Inflammatory macrophage treated with lipopolysaccharide for 1 hour (primary cell): ENCODE measurements around the gene KEL.
A peak's percentile ranks its signal among the peaks of the same experiment; 100 is the strongest.
"Not testable (repeated sequence)": the region's sequence is repeated elsewhere in the genome, so short reads cannot be mapped to it uniquely, and the experiment has no call there.

Experiments
- DNase-seq, 2 donors: peaks; one replicate each; pipeline ENCODE4 v3.0.0-alpha.2; 2020 to 2022

KEL gene

GRCh38 chr7:142961973-142962926 lies at the start of gene KEL:
KEL (minus strand) TSS chr7:142962363; CDS start chr7:142962206, 157 bp downstream.
- DNase-seq: peak; percentile 54 to 55

GRCh38 chr7:143008007-143008901 lies 46.1 kb upstream of the KEL start:
- DNase-seq: peak; percentile 55 to 97

GRCh38 chr7:143005632-143006260 lies 43.6 kb upstream of the KEL start:
- DNase-seq: no peak

DNA sequence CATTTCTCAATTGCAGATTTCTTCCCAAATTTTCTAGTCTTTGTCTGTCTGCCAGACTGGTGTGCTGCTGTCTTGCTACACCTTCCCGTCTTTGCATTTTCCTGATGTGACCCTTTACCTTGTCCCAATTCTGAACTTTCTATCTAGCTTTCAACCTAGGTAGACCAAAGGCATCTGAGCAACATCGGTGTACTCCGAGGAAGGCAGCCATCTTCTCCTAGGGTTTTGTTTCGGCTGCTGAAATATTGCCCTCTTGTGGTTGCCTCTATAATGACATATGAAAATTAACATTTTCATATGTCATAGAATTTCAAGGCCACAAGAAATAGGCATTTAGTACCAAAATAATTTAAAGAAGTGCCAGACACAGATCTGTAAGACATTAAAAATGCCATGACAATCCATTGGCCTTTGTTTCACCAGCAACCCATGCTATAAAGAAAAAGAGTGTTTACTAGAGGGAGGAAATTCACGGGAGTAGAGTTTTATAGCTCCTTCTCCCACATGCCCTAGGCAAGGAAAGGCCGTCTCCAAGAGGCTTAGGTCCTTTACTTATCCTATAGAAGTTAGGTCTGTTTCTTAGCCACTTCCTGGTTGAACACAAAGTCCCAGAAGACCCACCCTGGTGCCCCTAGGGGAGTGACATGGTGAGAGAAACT lies 41.4 kb upstream of the KEL start:
- peak; percentile 48 to 85 for DNase-seq

- no peak for DNase-seq
Measured at GRCh38 chr7:143002898-143003297, 40.7 kb upstream of the KEL start.

GRCh38 chr7:143002106-143002505 lies 39.9 kb upstream of the KEL start:
- peak; percentile 25 to 26 for DNase-seq

- DNase-seq: no peak
Measured at GRCh38 chr7:143000648-143001047, 38.5 kb upstream of the KEL start.

DNA sequence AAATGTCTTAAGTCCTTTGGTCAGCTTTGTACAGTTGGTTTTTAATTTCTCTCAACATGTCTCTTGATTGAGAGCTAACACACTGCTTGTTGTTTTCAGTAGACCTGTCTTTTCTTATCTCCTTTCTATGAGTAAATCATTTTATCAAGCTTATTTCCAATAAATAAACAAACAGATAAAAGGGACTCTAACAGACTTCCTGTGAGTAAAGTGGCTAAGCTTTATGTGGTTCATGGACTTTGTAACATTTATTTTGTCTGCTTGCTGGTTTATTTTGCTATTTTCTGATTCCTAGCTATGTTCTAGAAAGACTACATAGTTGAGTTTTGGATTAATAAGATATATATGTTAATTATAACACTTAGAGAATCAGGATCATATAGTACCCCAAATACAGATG lies 37.6 kb upstream of the KEL start:
- no peak for DNase-seq

DNA sequence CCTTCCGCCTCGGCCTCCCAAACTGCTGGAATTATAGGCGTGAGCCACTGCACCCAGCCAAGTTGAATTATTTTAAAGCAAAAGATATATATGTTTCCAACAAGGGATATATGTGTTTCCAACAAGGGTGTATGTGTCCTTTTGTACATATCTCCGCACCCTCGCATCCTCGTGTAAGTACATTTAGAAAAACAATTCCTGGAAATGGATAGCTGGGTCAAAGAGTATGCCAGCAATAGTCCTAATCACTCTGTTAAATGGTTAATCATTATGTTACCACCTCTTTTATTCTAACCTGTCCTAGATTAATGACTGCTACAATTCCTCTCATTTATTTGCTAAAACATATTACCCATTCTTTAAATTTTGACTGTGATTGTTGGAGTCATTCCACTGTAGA lies 36.8 kb upstream of the KEL start:
- DNase-seq: no peak

DNA sequence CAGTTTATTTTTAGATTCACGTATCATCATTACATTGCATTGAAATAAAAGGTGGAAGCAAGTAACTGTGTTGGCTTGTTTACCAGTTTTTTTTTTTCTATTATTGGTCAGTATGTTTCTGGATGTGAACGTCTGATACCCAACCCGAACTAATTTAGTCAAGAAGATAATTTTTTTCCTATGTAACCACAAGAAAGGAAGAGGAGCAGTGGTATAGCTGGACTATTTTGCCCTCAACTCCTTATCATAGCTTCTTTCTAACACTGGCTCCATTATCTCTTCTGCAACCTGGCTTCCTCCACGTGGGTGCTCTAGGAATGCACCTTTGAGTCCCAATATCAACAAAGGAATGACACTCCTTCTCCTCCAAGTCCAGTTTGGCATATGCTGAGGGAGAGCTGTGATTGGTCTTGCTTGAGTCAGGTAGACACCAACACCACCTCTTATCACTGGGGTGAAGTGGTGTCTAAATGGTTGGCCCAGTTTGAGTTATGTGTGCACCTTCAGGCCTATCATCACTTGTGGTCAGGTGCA lies 35.4 kb upstream of the KEL start:
- DNase-seq: no peak

DNA sequence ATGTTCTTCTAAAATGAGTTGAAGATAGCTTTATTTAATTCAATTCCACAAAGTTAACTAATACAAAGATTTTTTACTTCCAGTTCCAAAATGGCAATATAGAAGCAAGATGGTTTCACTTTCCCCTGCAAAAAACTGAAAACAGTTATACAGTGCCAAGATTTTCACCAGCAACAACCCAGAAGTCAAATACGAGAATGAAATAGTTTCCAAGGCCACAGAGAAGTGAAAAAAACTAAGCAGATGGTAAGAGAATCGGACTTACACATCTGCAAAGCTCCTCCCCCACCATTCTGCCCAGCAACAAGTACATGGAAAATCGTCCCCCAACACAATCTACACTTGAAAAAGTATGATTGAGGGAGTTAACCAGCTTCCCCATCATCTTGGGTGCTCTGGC lies 30.3 kb upstream of the KEL start:
- DNase-seq: no peak

GRCh38 chr7:142984297-142984696 lies 22.1 kb upstream of the KEL start:
- no peak for DNase-seq

DNA sequence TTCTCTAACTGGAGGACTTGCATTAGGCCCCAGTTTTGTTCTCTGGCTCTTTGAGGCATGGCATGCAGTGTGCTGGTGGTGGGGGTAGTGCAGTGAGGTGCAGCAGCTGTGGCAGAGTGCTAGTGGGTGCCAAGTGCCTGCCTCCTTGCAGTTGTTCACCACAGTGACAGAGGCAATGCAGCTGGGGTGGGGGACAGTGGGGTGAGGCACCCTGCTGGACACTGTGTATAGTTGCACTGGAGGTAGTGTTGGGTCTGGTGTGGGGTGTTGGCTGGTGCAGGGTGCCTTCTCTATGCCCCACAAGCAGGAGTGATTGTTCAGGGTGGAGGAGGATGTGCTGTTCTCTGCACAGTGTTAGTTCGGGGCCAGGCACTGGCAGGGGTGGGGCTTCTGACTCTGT lies 21.7 kb upstream of the KEL start:
- no peak for DNase-seq

GRCh38 chr7:142978402-142978801 lies 16.2 kb upstream of the KEL start:
- DNase-seq: not testable (repeated sequence)

GRCh38 chr7:142974626-142975025 lies 12.5 kb upstream of the KEL start:
- peak; percentile 14 to 35 for DNase-seq

DNA sequence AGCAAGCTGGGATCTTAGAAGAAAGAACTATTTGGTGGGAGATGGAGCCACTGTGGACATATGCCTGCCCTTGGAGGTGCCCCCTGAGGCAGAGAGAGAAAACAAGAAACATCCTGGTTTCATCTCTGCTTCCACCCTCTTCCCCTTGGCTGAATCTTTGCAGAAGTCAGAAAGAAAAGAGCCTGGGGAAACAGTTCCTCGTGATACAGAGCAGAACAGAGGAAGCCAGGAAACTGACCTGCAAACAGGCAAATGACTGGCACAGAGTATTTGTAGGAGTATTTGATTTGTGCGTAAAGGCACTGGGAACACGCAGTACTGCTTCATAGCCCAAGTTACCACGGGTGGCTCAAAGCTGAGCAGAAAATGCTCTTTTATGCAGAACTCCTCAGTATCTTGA lies 7.0 kb upstream of the KEL start:
- peak; percentile 45 to 50 for DNase-seq

GRCh38 chr7:142968229-142968628 lies 6.1 kb upstream of the KEL start:
- peak; percentile 18 to 33 for DNase-seq

DNA sequence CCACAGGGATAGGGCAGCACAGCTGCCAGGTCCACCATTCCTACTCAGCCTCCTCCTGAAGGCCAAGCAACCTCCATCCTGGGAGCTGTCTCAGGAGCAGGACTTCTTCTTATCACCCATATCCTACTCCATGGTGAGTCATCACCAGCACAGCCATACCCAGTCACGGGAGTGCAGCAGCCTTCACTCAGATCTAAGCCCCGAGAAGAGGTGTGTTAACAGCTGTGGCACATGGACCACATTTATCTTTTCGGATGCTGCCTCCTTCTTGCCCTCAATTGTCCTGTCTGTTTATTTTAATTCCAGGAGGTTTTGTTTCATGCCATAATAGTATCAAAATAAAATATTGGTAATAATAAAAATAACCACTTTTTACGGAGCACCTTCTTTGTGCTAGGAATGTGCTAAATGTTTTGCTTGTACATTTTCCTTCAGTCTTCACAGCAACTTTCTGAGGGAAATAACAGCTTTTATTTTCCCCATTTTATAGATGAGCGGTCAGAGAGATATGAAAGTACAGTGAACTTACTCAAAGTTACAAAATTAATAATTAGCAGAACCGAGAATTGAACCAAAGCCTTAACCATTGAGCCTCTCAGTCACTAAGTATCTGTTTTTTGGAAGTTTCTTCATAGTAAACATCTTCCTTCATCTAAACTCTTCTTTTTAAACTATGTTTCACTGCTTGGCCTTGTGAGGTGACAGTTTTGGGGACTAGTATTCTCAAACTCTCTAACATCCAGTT lies 2.5 kb upstream of the KEL start:
- peak in 1 of 2 donors; percentile 7 for DNase-seq

DNA sequence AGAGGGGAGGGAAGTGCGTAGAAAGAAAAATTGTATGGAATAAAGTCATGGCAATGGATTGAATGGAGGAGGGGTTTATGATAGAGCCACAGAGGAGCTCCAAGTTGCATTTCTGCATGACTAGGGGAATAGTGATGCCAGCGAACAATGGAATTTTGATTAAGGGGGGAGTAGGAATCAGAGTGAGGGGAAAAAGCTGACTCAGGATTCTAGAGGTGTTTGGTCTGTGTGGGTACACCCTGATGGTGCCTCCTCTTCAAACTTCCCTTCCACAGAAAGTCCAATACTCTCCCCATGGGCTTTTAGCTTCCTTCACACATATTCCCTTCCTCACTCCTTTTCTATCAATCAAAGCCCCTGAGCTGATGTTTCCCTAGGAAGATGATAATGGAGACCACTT lies 1.8 kb upstream of the KEL start:
- DNase-seq: no peak

DNA sequence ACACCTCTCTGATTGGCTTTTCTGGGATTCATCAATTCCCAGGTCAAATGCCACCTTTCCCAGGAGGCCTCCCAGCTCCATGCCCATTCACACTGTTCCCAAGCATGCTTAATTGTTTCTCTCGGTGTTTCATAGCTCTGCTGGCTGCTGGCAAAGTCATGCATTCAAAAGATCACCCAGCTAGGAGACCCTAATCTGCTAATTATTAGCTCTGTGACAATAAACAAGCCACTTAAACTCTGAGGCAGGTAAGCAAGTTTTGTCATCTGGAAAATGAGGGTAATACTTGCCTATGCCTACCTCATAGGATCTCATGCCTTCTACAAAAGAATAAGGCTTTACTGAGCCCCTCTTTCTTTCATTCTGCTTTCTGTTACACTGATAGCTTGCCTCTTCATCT lies 828 bp upstream of the KEL start:
- no peak for DNase-seq

DNA sequence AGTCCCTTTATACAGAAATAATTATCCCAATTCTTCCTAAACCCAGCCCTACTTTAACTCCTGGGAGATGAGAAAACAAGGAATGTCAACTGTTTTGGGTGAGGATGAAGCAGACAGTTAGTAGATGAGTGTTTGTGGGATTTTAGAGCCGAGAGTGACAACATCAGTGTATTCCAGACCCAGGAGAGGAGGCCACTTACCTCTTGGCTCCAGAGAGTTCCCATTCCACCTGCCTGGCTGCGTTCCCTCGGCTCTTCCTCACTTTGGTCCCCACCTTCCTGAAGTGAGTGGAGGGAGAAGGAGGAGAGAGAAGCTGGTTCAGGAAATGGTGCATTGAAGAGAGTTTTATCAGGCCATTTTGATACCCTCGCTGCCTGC lies 579 bp downstream of the KEL start:
- DNase-seq: no peak
